HG02840 (cell line): Measurements from ENCODE around the gene LONRF2.
"Not testable (repeated sequence)": the region's sequence is repeated elsewhere in the genome, so short reads cannot be mapped to it uniquely, and the experiment has no call there.

Experiments used
- ATAC-seq: cut with Tn5 transposase; IDR thresholded peaks from one replicate; pipeline ENCODE4 v1.9.1; 2021; ENCODE audit warnings: mild to moderate bottlenecking, moderate library complexity, moderate number of reproducible peaks; ENCODE audit not compliant: unreplicated experiment, low FRiP score

LONRF2 gene

GRCh38 chr2:100257939-100258338 lies 64.4 kb downstream of the LONRF2 start:
- no peak for ATAC-seq

- no peak for ATAC-seq
Measured at GRCh38 chr2:100256849-100257248, 65.5 kb downstream of the LONRF2 start.

DNA sequence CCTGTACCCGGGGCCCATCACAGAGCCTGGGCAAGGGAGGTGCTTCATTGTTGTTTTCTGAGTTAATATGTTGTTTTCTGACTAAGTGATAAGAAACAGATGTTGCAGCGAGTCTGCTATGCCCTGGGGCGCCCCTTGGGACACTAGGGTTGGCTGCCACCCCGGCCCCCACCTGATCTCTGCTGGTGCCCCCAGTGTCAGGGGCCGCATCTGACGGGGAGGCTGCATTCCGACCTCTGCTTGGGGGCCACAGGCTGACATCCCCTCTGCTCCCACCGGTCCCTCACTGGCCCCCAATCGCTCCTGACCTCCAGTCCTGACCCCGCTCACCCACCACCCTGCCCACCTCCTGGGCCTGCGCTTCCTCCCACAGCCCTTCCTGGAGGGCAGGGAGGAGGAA lies 65.9 kb downstream of the LONRF2 start:
- no peak for ATAC-seq

DNA sequence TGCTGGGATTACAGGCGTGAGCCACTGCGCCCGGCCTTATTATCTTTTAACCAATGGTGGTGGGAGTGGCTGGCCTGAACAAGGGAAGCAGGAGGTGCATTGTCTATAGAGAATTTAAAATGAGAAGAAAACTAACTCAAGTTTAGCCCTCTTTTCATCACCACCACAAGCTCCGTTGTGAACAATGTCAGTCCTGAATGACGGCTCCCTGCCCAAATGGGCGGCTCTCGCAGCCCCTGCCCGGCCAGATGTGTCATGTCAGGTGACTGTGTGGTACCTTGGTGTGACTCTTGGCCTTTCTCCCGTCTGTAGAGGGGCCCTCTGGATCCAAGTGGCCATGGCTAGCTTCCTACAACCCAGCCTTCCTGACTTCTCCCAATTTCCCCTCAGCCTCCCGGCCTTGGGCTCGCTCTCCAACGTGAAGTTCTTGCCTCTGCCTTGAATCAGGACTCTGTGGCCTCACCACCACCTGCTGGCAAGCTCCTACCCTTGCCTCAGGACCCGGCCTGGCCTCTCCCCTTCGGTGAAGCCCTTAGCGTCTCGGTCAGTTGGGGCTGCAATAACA lies 67.6 kb downstream of the LONRF2 start:
- ATAC-seq = no peak

DNA sequence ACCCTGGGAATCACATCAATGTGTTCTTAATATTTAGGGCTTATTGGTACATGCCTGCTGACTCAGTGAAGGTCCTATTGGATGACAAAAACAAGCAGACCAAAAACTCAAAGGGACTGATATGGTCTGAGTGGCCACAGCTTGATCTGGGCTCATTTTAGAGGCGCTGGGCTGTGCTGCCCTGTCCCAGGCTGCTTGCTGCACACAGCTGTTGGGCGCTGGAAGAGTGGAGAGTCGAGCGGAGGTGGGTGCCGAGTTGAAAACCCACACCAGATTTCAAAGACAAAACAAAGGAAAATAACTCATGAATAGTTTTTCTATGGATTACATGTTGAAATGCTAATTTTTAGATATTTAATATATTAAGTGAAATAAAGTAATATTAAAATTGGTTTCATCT lies 68.5 kb downstream of the LONRF2 start:
- no peak for ATAC-seq

GRCh38 chr2:100252811-100253698 lies 69.2 kb downstream of the LONRF2 start:
- ATAC-seq = no peak

DNA sequence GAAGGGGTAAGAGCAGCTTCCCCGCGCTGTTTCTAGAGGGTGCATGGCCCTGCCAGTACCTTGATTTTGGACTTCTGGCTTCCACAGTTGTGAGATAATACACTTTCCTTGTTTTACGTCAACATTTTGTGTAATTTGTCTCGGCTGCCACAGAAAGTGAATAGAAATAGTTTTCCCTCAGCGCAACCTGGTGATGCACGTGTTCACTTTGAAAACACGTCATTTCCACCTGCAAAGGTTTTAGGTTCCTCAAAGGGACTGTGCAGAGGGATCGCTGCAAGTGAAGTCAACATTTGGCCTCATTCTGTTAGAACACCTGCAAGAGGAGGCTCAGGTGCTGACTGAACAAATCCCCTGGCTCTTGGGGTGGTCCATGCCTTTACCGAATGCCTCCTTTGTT lies 71.7 kb downstream of the LONRF2 start:
- no peak for ATAC-seq

GRCh38 chr2:100248971-100249370 lies 73.3 kb downstream of the LONRF2 start:
- no peak for ATAC-seq

DNA sequence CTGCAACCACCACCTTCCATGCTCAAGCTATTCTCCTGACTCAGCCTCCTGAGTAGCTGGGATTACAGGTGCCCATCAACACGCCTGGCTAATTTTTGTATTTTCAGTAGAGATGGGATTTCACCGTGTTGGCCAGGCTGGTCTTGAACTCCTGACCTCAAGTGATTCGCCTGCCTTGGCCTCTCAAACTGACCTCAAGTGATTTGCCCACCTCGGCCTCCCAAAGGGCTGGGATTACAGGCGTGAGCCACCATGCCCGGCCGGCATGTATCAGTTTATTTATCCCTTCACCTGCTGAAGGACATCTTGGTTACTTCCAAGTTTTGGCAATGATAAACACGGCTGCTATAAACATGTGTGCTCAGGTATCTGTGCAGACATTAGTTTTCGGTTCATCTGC lies 73.7 kb downstream of the LONRF2 start:
- ATAC-seq = not testable (repeated sequence)

DNA sequence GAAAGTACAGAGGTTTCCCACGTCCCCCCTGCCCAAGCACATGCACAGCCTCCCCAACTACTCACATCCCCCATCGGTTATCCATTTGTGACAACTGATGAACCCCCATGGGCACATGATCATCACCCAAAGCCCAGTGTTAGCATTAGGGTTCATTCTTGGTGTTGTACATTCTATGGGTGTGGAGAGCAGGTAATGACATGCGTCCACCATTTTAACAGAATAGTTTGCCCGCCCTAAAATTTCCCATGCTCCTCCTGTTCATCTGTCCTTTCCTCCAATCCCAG lies 74.3 kb downstream of the LONRF2 start:
- ATAC-seq = no peak

- ATAC-seq = peak; percentile 82
Measured at GRCh38 chr2:100247256-100248043, 74.9 kb downstream of the LONRF2 start.

- no peak for ATAC-seq
Measured at GRCh38 chr2:100246163-100247145, 75.8 kb downstream of the LONRF2 start.

DNA sequence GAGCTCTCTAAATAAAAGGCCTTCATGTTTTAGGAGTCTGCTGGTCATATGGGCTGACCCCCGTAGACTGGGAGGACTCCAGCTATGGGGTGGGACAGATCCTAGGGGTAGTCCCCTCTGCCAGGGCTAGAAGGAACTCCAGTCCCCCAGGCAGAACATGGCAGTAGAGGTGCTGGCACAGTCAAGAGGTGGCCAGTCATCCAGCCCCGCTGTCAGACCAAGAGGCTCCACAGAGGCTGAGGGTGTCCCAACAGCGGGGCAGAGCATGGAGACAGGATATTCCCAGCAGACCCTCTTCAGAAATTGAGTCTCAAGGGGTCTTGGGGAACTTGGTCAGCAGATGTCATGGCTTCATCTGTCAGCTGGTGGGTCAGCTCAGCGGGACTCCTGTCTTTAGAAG lies 76.6 kb downstream of the LONRF2 start:
- no peak for ATAC-seq

- ATAC-seq = no peak
Measured at GRCh38 chr2:100244881-100245605, 77.3 kb downstream of the LONRF2 start.

GRCh38 chr2:100243631-100244030 lies 78.7 kb downstream of the LONRF2 start:
- ATAC-seq = no peak

GRCh38 chr2:100242891-100243619 lies 79.2 kb downstream of the LONRF2 start:
- ATAC-seq = no peak

DNA sequence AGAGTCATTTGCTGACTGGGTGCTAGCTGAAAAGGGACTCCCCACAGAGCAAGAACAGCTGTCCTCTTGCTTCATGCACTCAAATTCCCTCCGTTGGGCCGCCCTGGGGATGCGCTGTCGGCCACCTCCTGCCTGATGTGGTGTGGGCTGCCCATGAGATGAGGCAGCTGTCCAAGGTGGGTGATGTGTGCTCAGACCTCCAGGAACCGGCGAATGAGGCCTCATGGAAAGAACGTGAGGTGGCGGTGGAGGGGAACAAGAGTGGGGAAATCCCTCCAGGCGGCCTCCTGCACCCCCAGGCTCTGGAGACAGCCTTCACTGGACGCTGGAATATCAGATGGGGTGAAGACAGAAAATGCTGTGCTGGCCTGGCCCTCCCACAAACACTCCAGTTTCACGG lies 79.8 kb downstream of the LONRF2 start:
- no peak for ATAC-seq

DNA sequence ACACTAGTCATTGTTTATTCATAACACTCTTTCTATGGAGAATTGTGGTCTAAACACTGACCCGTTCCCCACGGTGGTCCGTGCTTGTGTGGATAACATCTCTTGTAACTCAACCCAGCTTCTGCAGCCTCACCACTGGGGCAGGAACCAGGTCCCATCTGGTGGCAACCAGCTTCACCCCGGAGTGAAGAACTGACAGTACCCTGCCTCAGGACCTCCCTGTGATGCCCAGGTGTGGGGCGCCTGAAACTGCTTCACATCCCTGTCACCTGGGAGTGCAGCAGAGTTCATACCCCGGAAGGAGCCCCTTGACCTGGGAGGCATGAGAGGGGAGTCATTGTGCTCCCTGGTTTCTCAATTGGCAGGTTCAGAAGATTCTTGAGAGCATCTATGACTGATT lies 81.1 kb downstream of the LONRF2 start:
- no peak for ATAC-seq

GRCh38 chr2:100240386-100240785 lies 81.9 kb downstream of the LONRF2 start:
- no peak for ATAC-seq
